Activated T-cell treated with anti-CD3 and anti-CD28 coated beads, Interleukin-2, amount 50 U/mL, for 24 hours (primary cell): Measurements from ENCODE around the gene CHD9.
"Not testable (repeated sequence)": the region's sequence is repeated elsewhere in the genome, so short reads cannot be mapped to it uniquely, and the experiment has no call there.

Experiments used
- DNase-seq: peaks from one replicate; pipeline ENCODE4 v3.0.0-alpha.2; 2020
- H3K27ac Mint-ChIP-seq: 2 replicates; pipeline ENCODE4 v1.8.0; 2020; ENCODE audit warnings: mild to moderate bottlenecking, mixed read lengths
- H3K27me3 Mint-ChIP-seq: 2 replicates; pipeline ENCODE4 v1.8.0; 2020; ENCODE audit warnings: mixed read lengths
- H3K36me3 Mint-ChIP-seq: 2 replicates; pipeline ENCODE4 v1.8.0; 2020; ENCODE audit warnings: low read depth, mixed read lengths
- H3K4me1 Mint-ChIP-seq: 2 replicates; pipeline ENCODE4 v1.8.0; 2020; ENCODE audit warnings: low read depth, mixed read lengths
- H3K4me3 Mint-ChIP-seq: 2 replicates; pipeline ENCODE4 v1.8.0; 2020; ENCODE audit warnings: mild to moderate bottlenecking, moderate library complexity, mixed read lengths
- H3K9me3 Mint-ChIP-seq: 2 replicates; pipeline ENCODE4 v1.8.0; 2020; ENCODE audit warnings: mixed read lengths

Gene CHD9, protein sequence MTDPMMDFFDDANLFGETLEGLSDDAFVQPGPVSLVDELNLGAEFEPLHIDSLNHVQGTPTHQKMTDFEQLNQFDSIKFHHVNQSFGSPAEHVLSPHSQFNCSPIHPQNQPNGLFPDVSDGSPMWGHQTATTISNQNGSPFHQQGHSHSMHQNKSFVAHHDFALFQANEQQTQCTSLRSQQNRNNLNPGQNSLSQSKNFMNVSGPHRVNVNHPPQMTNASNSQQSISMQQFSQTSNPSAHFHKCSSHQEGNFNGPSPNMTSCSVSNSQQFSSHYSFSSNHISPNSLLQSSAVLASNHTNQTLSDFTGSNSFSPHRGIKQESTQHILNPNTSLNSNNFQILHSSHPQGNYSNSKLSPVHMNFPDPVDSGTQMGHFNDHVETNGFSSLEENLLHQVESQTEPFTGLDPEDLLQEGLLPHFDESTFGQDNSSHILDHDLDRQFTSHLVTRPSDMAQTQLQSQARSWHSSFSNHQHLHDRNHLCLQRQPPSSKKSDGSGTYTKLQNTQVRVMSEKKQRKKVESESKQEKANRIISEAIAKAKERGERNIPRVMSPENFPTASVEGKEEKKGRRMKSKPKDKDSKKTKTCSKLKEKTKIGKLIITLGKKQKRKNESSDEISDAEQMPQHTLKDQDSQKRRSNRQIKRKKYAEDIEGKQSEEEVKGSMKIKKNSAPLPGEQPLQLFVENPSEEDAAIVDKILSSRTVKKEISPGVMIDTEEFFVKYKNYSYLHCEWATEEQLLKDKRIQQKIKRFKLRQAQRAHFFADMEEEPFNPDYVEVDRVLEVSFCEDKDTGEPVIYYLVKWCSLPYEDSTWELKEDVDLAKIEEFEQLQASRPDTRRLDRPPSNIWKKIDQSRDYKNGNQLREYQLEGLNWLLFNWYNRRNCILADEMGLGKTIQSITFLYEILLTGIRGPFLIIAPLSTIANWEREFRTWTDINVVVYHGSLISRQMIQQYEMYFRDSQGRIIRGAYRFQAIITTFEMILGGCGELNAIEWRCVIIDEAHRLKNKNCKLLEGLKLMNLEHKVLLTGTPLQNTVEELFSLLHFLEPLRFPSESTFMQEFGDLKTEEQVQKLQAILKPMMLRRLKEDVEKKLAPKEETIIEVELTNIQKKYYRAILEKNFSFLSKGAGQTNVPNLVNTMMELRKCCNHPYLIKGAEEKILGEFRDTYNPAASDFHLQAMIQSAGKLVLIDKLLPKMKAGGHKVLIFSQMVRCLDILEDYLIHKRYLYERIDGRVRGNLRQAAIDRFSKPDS (N-terminal part only)

DNA sequence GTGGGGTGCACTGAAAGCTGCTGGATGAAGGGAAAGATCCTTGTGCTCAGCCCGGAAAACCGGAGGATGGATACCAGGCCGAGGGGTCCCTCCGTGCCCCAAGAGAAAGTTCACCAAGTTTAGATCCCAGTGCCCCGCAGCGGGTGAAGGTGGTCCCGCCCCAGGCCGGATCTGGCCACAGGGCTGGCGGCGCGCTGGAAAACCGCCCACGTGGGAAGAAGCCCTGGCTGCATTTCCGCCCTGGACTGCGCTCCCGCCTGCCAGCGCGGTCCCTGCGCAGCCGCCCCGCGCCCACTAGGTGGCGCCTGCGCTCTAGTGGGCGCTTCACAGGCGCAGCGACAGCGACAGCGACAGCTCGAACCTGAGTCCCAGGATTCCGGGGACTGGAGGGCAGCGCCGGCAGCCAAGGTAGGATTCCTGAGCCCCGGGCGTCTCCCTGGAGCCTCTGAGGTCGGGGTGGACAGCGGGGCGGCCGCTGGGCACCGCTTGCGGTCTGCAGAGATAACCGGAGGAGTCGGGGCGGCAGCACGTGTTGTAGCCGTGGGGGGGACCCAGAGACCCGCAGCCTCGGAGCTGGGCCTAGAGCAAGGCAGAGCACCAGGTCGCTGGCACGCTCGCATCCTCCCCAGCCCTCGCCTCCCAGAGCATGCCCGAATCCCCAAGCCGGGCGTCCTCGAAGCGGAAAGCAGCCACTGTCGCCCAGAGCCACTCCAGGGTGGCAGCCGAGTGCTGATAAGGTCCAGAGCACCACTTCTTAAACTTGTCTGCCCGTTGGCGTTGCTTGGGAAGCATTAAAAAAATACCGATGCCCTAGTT, at the start of gene CHD9:
CHD9 (plus strand) TSS at position 322 of the 816 bp plus-strand sequence. CDS start 101,099 bp downstream, outside the sequence.
- H3K9me3 Mint-ChIP-seq = no peaks in the 10 kb centered on the region
- H3K4me3 Mint-ChIP-seq = peak within 1 kb of the TSS; percentile 88
- H3K27ac Mint-ChIP-seq = peak within 1 kb of the TSS; percentile 89
- no peaks in the 10 kb centered on the region for H3K36me3 Mint-ChIP-seq
- no peaks in the 10 kb centered on the region for H3K27me3 Mint-ChIP-seq
- H3K4me1 Mint-ChIP-seq = peaks cover 35% of the 10 kb centered on the region
- DNase-seq = peak; percentile 89

GRCh38 chr16:53007095-53007494, 47.7 kb upstream of the CHD9 start:
- DNase-seq = no peak
- Mint-ChIP-seq H3K9me3 (no peaks in the 10 kb centered on the region), H3K27ac (no peak overlapping the region)

DNA sequence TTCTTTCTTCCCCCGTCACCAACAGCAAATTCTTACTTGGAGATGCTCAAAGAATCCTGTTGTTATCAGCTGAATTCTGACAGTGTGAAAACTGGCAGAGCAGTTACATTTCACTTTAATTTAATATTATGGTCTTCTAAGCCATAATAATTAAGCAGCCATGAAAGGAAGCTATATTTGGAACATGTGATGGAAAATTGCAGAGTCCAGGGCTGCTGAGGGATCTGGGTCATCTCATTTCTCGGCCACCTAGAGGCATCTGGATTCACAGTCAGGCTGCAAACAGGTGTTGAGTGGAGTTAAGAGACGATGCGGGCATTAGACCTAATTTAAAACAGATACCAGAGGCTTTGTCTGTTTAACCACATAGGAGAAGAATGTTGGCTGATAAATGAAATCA, 40.5 kb upstream of the CHD9 start:
- H3K4me1 Mint-ChIP-seq = no peaks in the 10 kb centered on the region
- peaks cover 23% of the 10 kb centered on the region for H3K27me3 Mint-ChIP-seq
- no peak overlapping the region for H3K4me3 Mint-ChIP-seq
- no peaks in the 10 kb centered on the region for H3K36me3 Mint-ChIP-seq
- no peak overlapping the region for H3K27ac Mint-ChIP-seq
- no peaks in the 10 kb centered on the region for H3K9me3 Mint-ChIP-seq
- DNase-seq = no peak

More at GRCh38 chr16:53007095-53007494, 47.7 kb upstream of the CHD9 start:
- H3K4me3 Mint-ChIP-seq = no peak overlapping the region
- no peaks in the 10 kb centered on the region for H3K36me3 Mint-ChIP-seq
- no peaks in the 10 kb centered on the region for H3K4me1 Mint-ChIP-seq
- peaks cover 15% of the 10 kb centered on the region for H3K27me3 Mint-ChIP-seq

DNA sequence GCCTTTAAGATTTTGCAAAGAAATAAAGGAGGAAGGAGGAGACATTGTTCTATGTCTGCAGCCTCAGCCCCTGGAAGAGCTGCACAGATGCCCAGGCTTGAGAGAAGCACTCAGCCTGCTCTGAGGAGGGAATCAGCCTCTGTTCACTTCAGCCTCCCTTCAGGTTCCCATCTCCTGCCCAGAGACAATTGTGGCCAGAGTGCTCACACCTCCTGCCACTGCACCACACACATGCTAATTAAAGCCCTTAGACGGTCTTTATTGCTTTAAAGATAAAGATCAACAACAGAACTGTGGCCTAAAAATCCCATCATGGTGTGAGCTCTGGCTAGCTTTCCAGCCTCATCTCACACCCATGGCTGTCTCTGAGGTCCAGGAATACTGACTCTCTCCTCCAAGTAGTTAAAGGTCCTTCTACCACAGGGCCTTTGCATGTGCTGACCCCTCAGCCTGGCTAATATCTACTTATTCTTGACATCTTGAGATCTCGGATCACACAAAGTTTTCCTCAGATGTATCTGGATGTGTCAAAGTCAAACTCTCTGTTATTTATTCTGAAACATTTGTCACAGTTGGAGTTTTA, 35.9 kb upstream of the CHD9 start:
- Mint-ChIP-seq H3K9me3 (no peaks in the 10 kb centered on the region), H3K27me3 (peaks cover 18% of the 10 kb centered on the region), H3K27ac (no peak overlapping the region), H3K4me1 (no peaks in the 10 kb centered on the region), H3K4me3 (no peak overlapping the region), H3K36me3 (no peaks in the 10 kb centered on the region)
- no peak for DNase-seq

- H3K4me1 Mint-ChIP-seq = no peaks in the 10 kb centered on the region
- no peaks in the 10 kb centered on the region for H3K36me3 Mint-ChIP-seq
- peaks cover 4% of the 10 kb centered on the region for H3K27me3 Mint-ChIP-seq
- no peaks in the 10 kb centered on the region for H3K9me3 Mint-ChIP-seq
- H3K27ac Mint-ChIP-seq = no peak overlapping the region
- no peak for DNase-seq
- H3K4me3 Mint-ChIP-seq = no peak overlapping the region
These were observed 32.4 kb upstream of the CHD9 start for GRCh38 chr16:53022374-53022773.

DNA sequence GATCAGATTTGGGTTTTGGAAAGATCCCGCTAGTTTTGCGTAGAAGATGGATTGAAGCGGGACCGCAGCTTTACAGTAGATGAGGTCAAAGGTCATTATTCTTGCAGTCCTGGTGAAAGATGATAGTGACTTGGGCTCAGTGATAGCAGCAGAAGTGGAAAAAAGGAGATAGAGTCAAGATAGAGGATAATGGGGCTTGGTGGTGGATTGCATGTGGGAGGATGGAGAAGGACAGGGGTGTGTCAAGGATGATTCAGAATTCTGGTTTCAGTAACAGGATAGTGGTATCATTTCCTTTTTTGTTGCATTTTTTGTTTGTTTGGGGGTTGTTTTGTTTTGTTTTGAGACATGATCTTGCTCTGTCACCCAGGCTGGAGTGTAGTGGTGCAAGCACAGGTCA, 30.7 kb upstream of the CHD9 start:
- H3K4me1 Mint-ChIP-seq = no peaks in the 10 kb centered on the region
- H3K27ac Mint-ChIP-seq = no peak overlapping the region
- H3K27me3 Mint-ChIP-seq = peaks cover 4% of the 10 kb centered on the region
- no peak for DNase-seq
- H3K4me3 Mint-ChIP-seq = no peak overlapping the region
- no peaks in the 10 kb centered on the region for H3K9me3 Mint-ChIP-seq
- no peaks in the 10 kb centered on the region for H3K36me3 Mint-ChIP-seq

DNA sequence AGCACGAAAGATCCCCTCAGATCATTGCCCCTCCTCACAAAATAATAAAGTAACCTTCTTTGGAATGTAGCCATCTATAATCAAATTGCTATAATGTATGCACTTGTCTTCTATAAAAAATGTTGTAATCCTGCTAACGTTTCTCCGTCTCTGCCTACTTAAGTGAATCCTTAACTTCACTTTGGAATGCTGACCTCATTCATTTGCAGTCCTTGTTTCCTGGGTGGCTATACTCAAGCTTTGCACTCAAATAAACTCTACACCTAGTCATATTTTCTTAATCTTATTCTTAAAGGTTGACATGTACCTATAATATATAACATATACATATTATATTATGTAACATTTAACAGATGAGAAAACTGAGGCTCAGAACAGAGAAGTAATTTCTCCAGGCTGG, 24.8 kb upstream of the CHD9 start:
- Mint-ChIP-seq H3K4me3 (no peak overlapping the region), H3K9me3 (no peaks in the 10 kb centered on the region), H3K36me3 (no peaks in the 10 kb centered on the region), H3K4me1 (peaks cover 1% of the 10 kb centered on the region), H3K27me3 (peaks cover 27% of the 10 kb centered on the region), H3K27ac (no peak overlapping the region)
- no peak for DNase-seq

DNA sequence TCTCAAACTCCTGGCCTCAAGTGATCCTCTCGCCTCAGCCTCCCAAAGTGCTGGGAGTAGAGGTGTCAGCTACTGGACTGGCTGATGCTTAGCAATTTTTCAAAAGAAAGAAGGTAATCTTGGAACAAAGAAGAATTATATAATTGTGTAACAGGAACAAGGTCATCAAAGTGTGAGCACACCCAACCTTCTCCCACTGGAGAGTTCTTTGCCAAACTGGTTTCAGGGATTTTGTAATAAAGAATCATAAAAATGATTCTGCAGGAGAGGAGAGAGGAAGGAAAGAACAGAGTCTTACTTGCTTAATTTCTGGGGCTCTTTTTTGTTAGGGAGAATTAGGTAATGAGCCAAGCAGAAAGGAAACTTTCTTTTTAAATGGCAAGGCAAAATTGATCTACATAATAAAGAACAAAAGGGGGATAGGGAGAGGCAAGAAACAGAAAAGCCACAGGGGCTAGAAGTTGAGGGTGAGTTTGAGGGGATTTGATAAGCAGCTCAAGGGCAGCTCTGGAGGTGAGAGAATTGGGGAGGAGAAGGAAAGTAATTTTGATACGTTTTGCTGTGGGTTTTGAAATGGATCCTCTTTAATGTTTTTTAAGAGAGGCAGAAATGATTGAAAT, 23.4 kb upstream of the CHD9 start:
- Mint-ChIP-seq H3K9me3 (no peaks in the 10 kb centered on the region), H3K4me1 (peaks cover 1% of the 10 kb centered on the region), H3K27me3 (peaks cover 32% of the 10 kb centered on the region), H3K27ac (no peak overlapping the region), H3K4me3 (no peak overlapping the region), H3K36me3 (no peaks in the 10 kb centered on the region)
- no peak for DNase-seq

GRCh38 chr16:53034306-53034705, 20.5 kb upstream of the CHD9 start:
- Mint-ChIP-seq H3K4me1 (peaks cover 1% of the 10 kb centered on the region), H3K27me3 (peaks cover 36% of the 10 kb centered on the region), H3K9me3 (no peaks in the 10 kb centered on the region), H3K27ac (no peak overlapping the region), H3K4me3 (no peak overlapping the region), H3K36me3 (no peaks in the 10 kb centered on the region)
- no peak for DNase-seq

- H3K9me3 Mint-ChIP-seq = no peaks in the 10 kb centered on the region
- H3K27me3 Mint-ChIP-seq = peaks cover 36% of the 10 kb centered on the region
- H3K36me3 Mint-ChIP-seq = no peaks in the 10 kb centered on the region
- no peak overlapping the region for H3K4me3 Mint-ChIP-seq
- no peak overlapping the region for H3K27ac Mint-ChIP-seq
- peaks cover 1% of the 10 kb centered on the region for H3K4me1 Mint-ChIP-seq
- DNase-seq = no peak
These were observed 19.4 kb upstream of the CHD9 start for GRCh38 chr16:53035176-53035942.

GRCh38 chr16:53036066-53036465, 18.7 kb upstream of the CHD9 start:
- Mint-ChIP-seq H3K27ac (no peak overlapping the region), H3K36me3 (no peaks in the 10 kb centered on the region), H3K9me3 (no peaks in the 10 kb centered on the region), H3K27me3 (peaks cover 36% of the 10 kb centered on the region), H3K4me1 (peaks cover 1% of the 10 kb centered on the region), H3K4me3 (no peak overlapping the region)
- no peak for DNase-seq

DNA sequence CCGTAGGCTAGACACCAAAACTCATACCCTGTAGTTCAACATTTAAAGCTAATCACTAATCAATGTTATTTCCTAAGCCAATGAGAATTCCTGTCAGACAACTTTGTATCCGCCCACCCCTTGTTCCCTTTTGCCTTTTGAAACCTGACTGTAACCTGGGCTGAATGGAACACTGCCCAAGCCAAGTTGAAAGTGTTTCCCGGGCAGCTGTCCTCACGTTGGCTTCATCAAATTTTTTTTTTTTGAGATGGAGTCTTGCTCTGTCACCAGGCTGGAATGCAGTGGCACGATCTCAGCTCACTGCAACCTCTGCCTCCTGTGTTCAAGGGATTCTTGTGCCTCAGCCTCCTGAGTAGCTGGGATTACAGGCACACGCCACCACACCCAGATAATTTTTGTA, 18.1 kb upstream of the CHD9 start:
- H3K4me3 Mint-ChIP-seq, H3K9me3 Mint-ChIP-seq, H3K27ac Mint-ChIP-seq, DNase-seq, H3K36me3 Mint-ChIP-seq, H3K4me1 Mint-ChIP-seq: not testable (repeated sequence)
- H3K27me3 Mint-ChIP-seq = peaks cover 31% of the 10 kb centered on the region

GRCh38 chr16:53040788-53041187, 14.0 kb upstream of the CHD9 start:
- no peak overlapping the region for H3K27ac Mint-ChIP-seq
- no peaks in the 10 kb centered on the region for H3K4me1 Mint-ChIP-seq
- no peak overlapping the region for H3K4me3 Mint-ChIP-seq
- no peak for DNase-seq
- H3K9me3 Mint-ChIP-seq = no peaks in the 10 kb centered on the region
- peaks cover 18% of the 10 kb centered on the region for H3K27me3 Mint-ChIP-seq
- H3K36me3 Mint-ChIP-seq = no peaks in the 10 kb centered on the region
